PC-3 (cell line): ENCODE data around the gene IL9.

Experiments used
- EZH2 ChIP-seq: fragments of 300-600 bp; sonication (generic); IDR thresholded peaks from one replicate; pipeline ENCODE4 v1.6.1; 2017; ENCODE audit warnings: antibody characterized with exemption, mild to moderate bottlenecking, low read length; ENCODE audit not compliant: unreplicated experiment
- TF ChIP-seq, protein P1 (sequence below): fragments of 300-600 bp; sonication (generic); conservative IDR thresholded peaks from 2 replicates; pipeline ENCODE4 v1.5.1; 2017; ENCODE audit warnings: antibody characterized with exemption, low read depth, mild to moderate bottlenecking, low read length

DNA sequence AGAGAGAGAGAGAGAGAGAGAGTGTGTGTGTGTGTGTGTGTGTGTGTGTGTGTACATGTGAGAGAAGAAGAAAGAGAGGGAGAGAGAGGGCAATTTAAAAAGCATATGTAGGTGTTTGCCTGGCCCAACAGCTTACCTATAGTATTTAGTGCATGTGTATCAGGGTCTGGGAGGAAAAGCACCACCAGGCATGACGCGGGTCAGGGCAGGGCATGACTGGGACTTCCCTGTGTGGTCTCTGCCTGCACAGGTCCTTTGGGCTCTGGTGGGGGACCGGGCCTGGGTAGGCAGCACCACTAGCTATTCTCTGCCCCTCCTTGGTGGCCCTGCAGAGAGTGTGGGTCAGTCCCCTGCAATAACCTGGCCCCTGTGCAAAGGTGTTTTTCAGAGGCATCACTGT is 16.1 kb downstream of the IL9 start:
- TF ChIP-seq, protein P1, sequence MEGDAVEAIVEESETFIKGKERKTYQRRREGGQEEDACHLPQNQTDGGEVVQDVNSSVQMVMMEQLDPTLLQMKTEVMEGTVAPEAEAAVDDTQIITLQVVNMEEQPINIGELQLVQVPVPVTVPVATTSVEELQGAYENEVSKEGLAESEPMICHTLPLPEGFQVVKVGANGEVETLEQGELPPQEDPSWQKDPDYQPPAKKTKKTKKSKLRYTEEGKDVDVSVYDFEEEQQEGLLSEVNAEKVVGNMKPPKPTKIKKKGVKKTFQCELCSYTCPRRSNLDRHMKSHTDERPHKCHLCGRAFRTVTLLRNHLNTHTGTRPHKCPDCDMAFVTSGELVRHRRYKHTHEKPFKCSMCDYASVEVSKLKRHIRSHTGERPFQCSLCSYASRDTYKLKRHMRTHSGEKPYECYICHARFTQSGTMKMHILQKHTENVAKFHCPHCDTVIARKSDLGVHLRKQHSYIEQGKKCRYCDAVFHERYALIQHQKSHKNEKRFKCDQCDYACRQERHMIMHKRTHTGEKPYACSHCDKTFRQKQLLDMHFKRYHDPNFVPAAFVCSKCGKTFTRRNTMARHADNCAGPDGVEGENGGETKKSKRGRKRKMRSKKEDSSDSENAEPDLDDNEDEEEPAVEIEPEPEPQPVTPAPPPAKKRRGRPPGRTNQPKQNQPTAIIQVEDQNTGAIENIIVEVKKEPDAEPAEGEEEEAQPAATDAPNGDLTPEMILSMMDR, result no peak
- no peak for TF ChIP-seq EZH2
